Measurements from ENCODE around the gene EGFL7. TPM values are rescaled to one million over a fixed set of nuclear protein-coding genes. Genes with fewer than 3 reads are reported as not detected.

EGFL7 gene
- total RNA-seq, 1 donor from 2014 or later, result 16.3 TPM

GRCh38 chr9:136656183-136656738 lies 6.5 kb upstream of the EGFL7 start:
- no peak overlapping the region for H3K27ac Mint-ChIP-seq
- H3K4me3 Mint-ChIP-seq (ENCODE audit: low read depth), result no peak overlapping the region

GRCh38 chr9:136656795-136657611 lies 5.7 kb upstream of the EGFL7 start:
- H3K4me1 Mint-ChIP-seq (ENCODE audit: low read depth), result no peaks in the 10 kb centered on the region
- H3K27me3 Mint-ChIP-seq, result peaks cover 11% of the 10 kb centered on the region
- H3K4me3 Mint-ChIP-seq (ENCODE audit: low read depth), result no peak overlapping the region
- no peak overlapping the region for H3K27ac Mint-ChIP-seq
- no peak for TF ChIP-seq CTCF (IDR thresholded peaks at IDR 0.05; ENCODE audit: unreplicated experiment)
- DNase-seq (ENCODE audit: low spot score, unreplicated experiment), result no peak
- no peaks in the 10 kb centered on the region for H3K9me3 Mint-ChIP-seq (ENCODE audit: low read depth)
- no peaks in the 10 kb centered on the region for H3K36me3 Mint-ChIP-seq (ENCODE audit: insufficient read depth)

More at GRCh38 chr9:136656183-136656738, 6.5 kb upstream of the EGFL7 start:
- H3K36me3 Mint-ChIP-seq (ENCODE audit: insufficient read depth), result no peaks in the 10 kb centered on the region
- H3K27me3 Mint-ChIP-seq, result peaks cover 11% of the 10 kb centered on the region
- H3K9me3 Mint-ChIP-seq (ENCODE audit: low read depth), result no peaks in the 10 kb centered on the region
- no peak for TF ChIP-seq CTCF (IDR thresholded peaks at IDR 0.05; ENCODE audit: unreplicated experiment)
- H3K4me1 Mint-ChIP-seq (ENCODE audit: low read depth), result no peaks in the 10 kb centered on the region
- no peak for DNase-seq (ENCODE audit: low spot score, unreplicated experiment)

GRCh38 chr9:136657974-136658848 lies 4.5 kb upstream of the EGFL7 start:
- Mint-ChIP-seq H3K9me3 (ENCODE audit: low read depth) (no peaks in the 10 kb centered on the region), H3K27ac (no peak overlapping the region), H3K4me3 (ENCODE audit: low read depth) (no peak overlapping the region), H3K27me3 (peaks cover 8% of the 10 kb centered on the region), H3K4me1 (ENCODE audit: low read depth) (no peaks in the 10 kb centered on the region), H3K36me3 (ENCODE audit: insufficient read depth) (no peaks in the 10 kb centered on the region)
- no peak for TF ChIP-seq CTCF (IDR thresholded peaks at IDR 0.05; ENCODE audit: unreplicated experiment)
- no peak for DNase-seq (ENCODE audit: low spot score, unreplicated experiment)

GRCh38 chr9:136658849-136659535 lies 3.7 kb upstream of the EGFL7 start:
- no peak overlapping the region for H3K4me3 Mint-ChIP-seq (ENCODE audit: low read depth)
- no peak overlapping the region for H3K27ac Mint-ChIP-seq
- no peaks in the 10 kb centered on the region for H3K4me1 Mint-ChIP-seq (ENCODE audit: low read depth)
- H3K27me3 Mint-ChIP-seq, result peaks cover 8% of the 10 kb centered on the region
- DNase-seq (ENCODE audit: low spot score, unreplicated experiment), result no peak
- no peak for TF ChIP-seq CTCF (IDR thresholded peaks at IDR 0.05; ENCODE audit: unreplicated experiment)
- no peaks in the 10 kb centered on the region for H3K9me3 Mint-ChIP-seq (ENCODE audit: low read depth)
- no peaks in the 10 kb centered on the region for H3K36me3 Mint-ChIP-seq (ENCODE audit: insufficient read depth)
